ENCODE results near the gene DOCK2. TPM values are rescaled to one million over a fixed set of nuclear protein-coding genes. Genes with fewer than 3 reads are reported as not detected.

The DOCK2 gene
- total and polyA plus RNA-seq, 2 donors from 2014 or later: 1.0 to 42.0 TPM

- H3K4me3 ChIP-seq (ENCODE audit: low read length in 3 of 3): no peak overlapping the region
- no peak overlapping the region for H3K9ac ChIP-seq (ENCODE audit: low read length in 3 of 3)
- no peaks in the 10 kb centered on the region for H3K36me3 ChIP-seq (ENCODE audit: control insufficient read depth in 2 of 3, insufficient read depth in 3 of 3, low read length in 3 of 3)
- DNase-seq (no peak), FAIRE-seq (no peak)
- H3K4me1 ChIP-seq (ENCODE audit: control insufficient read depth in 2 of 3, insufficient read depth in 2 of 3, low read depth in 1 of 3, low read length in 3 of 3): no peaks in the 10 kb centered on the region
- TF ChIP-seq CTCF (IDR thresholded peaks at IDR 0.05; ENCODE audit: borderline replicate concordance, extremely low read depth, insufficient read depth): no peak
- no peaks in the 10 kb centered on the region for H3K9me3 ChIP-seq (ENCODE audit: control insufficient read depth in 2 of 3, insufficient read depth in 1 of 3, low read length in 3 of 3)
- no peak overlapping the region for H3K27ac ChIP-seq (ENCODE audit: low read depth in 2 of 2, low read length in 2 of 2)
- no peaks in the 10 kb centered on the region for H3K27me3 ChIP-seq (ENCODE audit: control insufficient read depth, insufficient read depth, low read length)
- intact Hi-C loops (cut with DNase I): no loop called here
Observed at GRCh38 chr5:169870211-169870610, 233.1 kb downstream of the DOCK2 start.

GRCh38 chr5:169871826-169872490 is 234.9 kb downstream of the DOCK2 start:
- no peak for FAIRE-seq
- H3K36me3 ChIP-seq (ENCODE audit: control insufficient read depth in 2 of 3, insufficient read depth in 3 of 3, low read length in 3 of 3): no peaks in the 10 kb centered on the region
- no peaks in the 10 kb centered on the region for H3K4me1 ChIP-seq (ENCODE audit: control insufficient read depth in 2 of 3, insufficient read depth in 2 of 3, low read depth in 1 of 3, low read length in 3 of 3)
- intact Hi-C loops (cut with DNase I): no loop called here
- no peak for DNase-seq
- no peak for TF ChIP-seq CTCF (IDR thresholded peaks at IDR 0.05; ENCODE audit: borderline replicate concordance, extremely low read depth, insufficient read depth)
- H3K9me3 ChIP-seq (ENCODE audit: control insufficient read depth in 2 of 3, insufficient read depth in 1 of 3, low read length in 3 of 3): no peaks in the 10 kb centered on the region
- no peak overlapping the region for H3K4me3 ChIP-seq (ENCODE audit: low read length in 3 of 3)
- H3K27me3 ChIP-seq (ENCODE audit: control insufficient read depth, insufficient read depth, low read length): no peaks in the 10 kb centered on the region
- no peak overlapping the region for H3K27ac ChIP-seq (ENCODE audit: low read depth in 2 of 2, low read length in 2 of 2)
- no peak overlapping the region for H3K9ac ChIP-seq (ENCODE audit: low read length in 3 of 3)

- DNase-seq: peak in 3 of 5 donors; percentile 33 to 68 (median 34)
Observed at GRCh38 chr5:169873642-169874041, 236.6 kb downstream of the DOCK2 start.

More at GRCh38 chr5:169873642-169874041, 236.6 kb downstream of the DOCK2 start:
- Histone ChIP-seq H3K27me3 (ENCODE audit: control insufficient read depth, insufficient read depth, low read length) (peaks cover under 1% of the 10 kb centered on the region), H3K36me3 (ENCODE audit: control insufficient read depth in 2 of 3, insufficient read depth in 3 of 3, low read length in 3 of 3) (no peaks in the 10 kb centered on the region), H3K9me3 (ENCODE audit: control insufficient read depth in 2 of 3, insufficient read depth in 1 of 3, low read length in 3 of 3) (no peaks in the 10 kb centered on the region), H3K4me3 (ENCODE audit: low read length in 3 of 3) (no peak overlapping the region), H3K27ac (ENCODE audit: low read depth in 2 of 2, low read length in 2 of 2) (no peak overlapping the region), H3K9ac (ENCODE audit: low read length in 3 of 3) (no peak overlapping the region), H3K4me1 (ENCODE audit: control insufficient read depth in 2 of 3, insufficient read depth in 2 of 3, low read depth in 1 of 3, low read length in 3 of 3) (no peaks in the 10 kb centered on the region)
- FAIRE-seq: no peak
- no peak for TF ChIP-seq CTCF (IDR thresholded peaks at IDR 0.05; ENCODE audit: borderline replicate concordance, extremely low read depth, insufficient read depth)
- intact Hi-C loops (cut with DNase I): no loop called here

Measured in kidney (tissue), 14 donors.